IMR-90 (cell line): ENCODE data around the gene NPRL2. TPM values are rescaled to one million over a fixed set of nuclear protein-coding genes. Genes with fewer than 3 reads are reported as not detected.

Experiments used
- ATAC-seq: fragments of 200-7000 bp; cut with Tn5 transposase; 2 replicates; pipeline ENCODE4 v1.9.1; 2020; ENCODE audit warnings: low read depth, mild to moderate bottlenecking, moderate library complexity
- BruUV-seq: library from RNA; stranded (reverse); fragments of 400-500 nt; replicated peaks from 2 replicates; lab custom pipeline; 2021; lab: Mats Ljungman, UMichigan
- CTCF ChIA-PET: fragments of 300-600 bp; formaldehyde crosslinking; extraction: SDS; loops from one replicate; lab custom pipeline; 2021; ENCODE audit warnings: antibody characterized with exemption; lab: Yijun Ruan, JAX
- POLR2A ChIA-PET: fragments of 300-600 bp; sonication (Branson Sonifier 250); formaldehyde crosslinking; loops from one replicate; lab custom pipeline; 2022; ENCODE audit warnings: antibody characterized with exemption; ENCODE audit not compliant: unreplicated experiment; lab: Charles Lee
- DNase-seq: peaks from one replicate; pipeline ENCODE4 v3.0.0; 2013
- H2AFZ ChIP-seq: replicated peaks from 2 replicates; pipeline ENCODE3; 2013; ENCODE audit warnings: low read length, mild to moderate bottlenecking; ENCODE audit not compliant: poor library complexity
- H2AK5ac ChIP-seq: 2 replicates; pipeline ENCODE4 v1.6.1; 2013; ENCODE audit warnings: low read depth, low read length, inconsistent platforms
- H2AK9ac ChIP-seq: replicated peaks from 2 replicates; pipeline ENCODE3; 2013; ENCODE audit warnings: mild to moderate bottlenecking, low read depth, low read length, moderate library complexity; ENCODE audit not compliant: poor library complexity
- H2BK120ac ChIP-seq: 2 replicates; pipeline ENCODE4 v1.6.1; 2013; ENCODE audit warnings: low read depth, low read length, inconsistent platforms
- H2BK15ac ChIP-seq: 3 replicates; pipeline ENCODE4 v1.6.1; 2013; ENCODE audit warnings: low read depth, low read length, inconsistent platforms
- H2BK20ac ChIP-seq: 2 replicates; pipeline ENCODE4 v1.6.1; 2013; ENCODE audit warnings: low read depth, mild to moderate bottlenecking, inconsistent platforms, low read length, moderate library complexity
- H2BK5ac ChIP-seq: 2 replicates; pipeline ENCODE4 v1.6.1; 2013; ENCODE audit warnings: mild to moderate bottlenecking, low read depth, low read length, inconsistent platforms; ENCODE audit not compliant: poor library complexity, severe bottlenecking
- H3K14ac ChIP-seq: replicated peaks from 2 replicates; pipeline ENCODE4 v1.6.1; 2013; ENCODE audit warnings: low read depth, low read length, inconsistent platforms
- H3K18ac ChIP-seq: 2 replicates; pipeline ENCODE4 v1.6.1; 2013; ENCODE audit warnings: low read depth, low read length, control low read depth
- H3K23ac ChIP-seq: 2 replicates; pipeline ENCODE4 v1.6.1; 2013; ENCODE audit warnings: low read depth, low read length, inconsistent platforms
- H3K27ac ChIP-seq: 2 replicates; pipeline ENCODE4 v1.5.1; 2013; ENCODE audit warnings: mild to moderate bottlenecking, control low read depth, low read length; ENCODE audit not compliant: insufficient read depth
- H3K27me3 ChIP-seq: 2 replicates; pipeline ENCODE4 v1.6.1; 2013; ENCODE audit warnings: low read length; ENCODE audit not compliant: control insufficient read depth, insufficient read depth
- H3K36me3 ChIP-seq: 2 replicates; pipeline ENCODE4 v1.6.1; 2013; ENCODE audit warnings: low read length, mixed read lengths; ENCODE audit not compliant: control insufficient read depth, insufficient read depth
- H3K4ac ChIP-seq: 2 replicates; pipeline ENCODE4 v1.6.1; 2013; ENCODE audit warnings: low read depth, low read length, inconsistent platforms
- H3K4me1 ChIP-seq: 2 replicates; pipeline ENCODE4 v1.6.1; 2013; ENCODE audit warnings: low read length, mixed read lengths; ENCODE audit not compliant: control insufficient read depth, insufficient read depth
- H3K4me2 ChIP-seq: 2 replicates; pipeline ENCODE4 v1.6.1; 2013; ENCODE audit warnings: low read depth, mild to moderate bottlenecking, control low read depth, low read length, moderate library complexity
- H3K4me3 ChIP-seq: 2 replicates; pipeline ENCODE4 v1.5.1; 2013; ENCODE audit warnings: low read depth, mild to moderate bottlenecking, control low read depth, low read length, moderate library complexity; ENCODE audit not compliant: insufficient read depth
- H3K56ac ChIP-seq: 2 replicates; pipeline ENCODE4 v1.6.1; 2013; ENCODE audit warnings: low read length, inconsistent platforms; ENCODE audit not compliant: insufficient read depth; ENCODE audit errors: extremely low read depth
- H3K79me1 ChIP-seq, 2 experiments: 2 replicates each; pipeline ENCODE4 v1.6.1; 2013; ENCODE audit warnings: low read length in 2 of 2, inconsistent platforms in 1 of 2, low read depth in 1 of 2
- H3K9ac ChIP-seq: 2 replicates; pipeline ENCODE4 v1.6.1; 2013; ENCODE audit warnings: low read depth, low read length, control low read depth
- H3K9me1 ChIP-seq: 2 replicates; pipeline ENCODE4 v1.6.1; 2013; ENCODE audit warnings: low read length, inconsistent platforms; ENCODE audit not compliant: insufficient read depth
- H3K9me3 ChIP-seq: 2 replicates; pipeline ENCODE4 v1.6.1; 2013; ENCODE audit warnings: low read length; ENCODE audit not compliant: control insufficient read depth, insufficient read depth
- H4K20me1 ChIP-seq: 2 replicates; pipeline ENCODE4 v1.6.1; 2013; ENCODE audit warnings: low read length, inconsistent platforms; ENCODE audit not compliant: insufficient read depth
- H4K5ac ChIP-seq: 2 replicates; pipeline ENCODE4 v1.6.1; 2013; ENCODE audit warnings: mild to moderate bottlenecking, low read depth, low read length, control low read depth
- H4K8ac ChIP-seq, 2 experiments: 2 replicates each; pipeline ENCODE4 v1.6.1; 2013; ENCODE audit warnings: low read depth in 2 of 2, low read length in 2 of 2, control low read depth in 1 of 2, inconsistent platforms in 1 of 2
- H4K91ac ChIP-seq: 2 replicates; pipeline ENCODE4 v1.6.1; 2013; ENCODE audit warnings: low read depth, low read length, inconsistent platforms; ENCODE audit not compliant: insufficient read depth
- CTCF ChIP-seq: conservative IDR thresholded peaks from 2 replicates; pipeline ENCODE4 v1.5.1; 2012; ENCODE audit warnings: mild to moderate bottlenecking, low read depth, low read length, improper control_type of control experiment
- ELK1 ChIP-seq: fragments of 150-350 bp; IDR thresholded peaks from 2 replicates; pipeline ENCODE4 v1.6.1; 2016; ENCODE audit warnings: low read depth, mild to moderate bottlenecking, low read length, moderate library complexity, borderline replicate concordance
- FOS ChIP-seq: fragments of 150-350 bp; IDR thresholded peaks from 2 replicates; pipeline ENCODE4 v1.6.1; 2016; ENCODE audit warnings: low read depth, low read length
- NFE2L2 ChIP-seq: fragments of 150-350 bp; IDR thresholded peaks from 2 replicates; pipeline ENCODE4 v1.6.1; 2016; ENCODE audit warnings: low read depth, mild to moderate bottlenecking, low read length
- POLR2A ChIP-seq: IDR thresholded peaks from 2 replicates; pipeline ENCODE4 v1.6.1; 2012; ENCODE audit warnings: mild to moderate bottlenecking, low read depth, low read length
- RCOR1 ChIP-seq: IDR thresholded peaks from 2 replicates; pipeline ENCODE4 v1.6.1; 2012; ENCODE audit warnings: mild to moderate bottlenecking, low read length, improper control_type of control experiment; ENCODE audit not compliant: insufficient replicate concordance
- WGBS, 2 experiments: methylation state at CpG; one replicate each; pipeline versions ENCODE4 v1.1.5 to v1.1.7; 2013; ENCODE audit warnings: missing lambda C conversion rate in 2 of 2; ENCODE audit not compliant: insufficient read length in 1 of 2; ENCODE audit errors: extremely low coverage in 2 of 2; 5-methylcytosine and 5-hydroxymethylcytosine counted together
- dilution Hi-C: fragments of 300-500 bp; cut with HindIII; formaldehyde crosslinking; loops from one replicate; pipeline ENCODE4 v1.14.3; 2018; ENCODE audit warnings: low sequenced_read_pairs; ENCODE audit not compliant: unreplicated experiment
- in situ Hi-C: fragments of 300-500 bp; cut with MboI; formaldehyde crosslinking; loops from 3 replicates; pipeline ENCODE4 v1.14.3; 2019; ENCODE audit warnings: low sequenced_read_pairs, inconsistent platforms, mixed read lengths
- intact Hi-C: fragments of 100-400 bp; cut with micrococcal nuclease; formaldehyde crosslinking; loops from 2 replicates; pipeline ENCODE4 v1.10.0; 2022
- polyA plus RNA-seq, 3 experiments: library from polyadenylated mRNA; depleted of rRNA; stranded (reverse); fragments of >200 nt; gene quantifications; 2 replicates each; pipeline ENCODE4 v1.2.3, GENCODE V29; 2012; ENCODE audit warnings: low replicate concordance in 1 of 3
- total RNA-seq: library from RNA; depleted of rRNA; stranded (reverse); fragments of >200 nt; gene quantifications from 2 replicates; pipeline ENCODE4 v1.2.3, GENCODE V29; 2012

NPRL2 gene
- total and polyA plus RNA-seq, 2 of the 4 experiments (the other 2 are of a cell fraction): 38.3 to 38.7 TPM

- Histone ChIP-seq H4K5ac (no peak overlapping the region), H2BK5ac (no peak overlapping the region), H3K4me2 (no peak overlapping the region), H3K56ac (no peak overlapping the region), H4K8ac (no peak overlapping the region), H3K23ac (no peak overlapping the region), H2BK120ac (no peak overlapping the region), H3K79me1 (peaks cover 40 to 62% of the 10 kb centered on the region in 2 experiments), H2BK15ac (no peak overlapping the region), H2AFZ (no peak overlapping the region), H3K9me3 (no peaks in the 10 kb centered on the region), H3K27me3 (no peaks in the 10 kb centered on the region), H3K27ac (no peak overlapping the region), H3K18ac (no peak overlapping the region), H2AK9ac (no peak overlapping the region), H3K4ac (no peak overlapping the region), H3K36me3 (peaks cover 32% of the 10 kb centered on the region), H3K14ac (no peak overlapping the region), H3K9ac (no peak overlapping the region), H3K9me1 (peaks cover 16% of the 10 kb centered on the region), H4K91ac (no peak overlapping the region), H4K20me1 (peaks cover 55% of the 10 kb centered on the region), H2BK20ac (no peak overlapping the region), H3K4me3 (no peak overlapping the region), H3K4me1 (peaks cover 21% of the 10 kb centered on the region), H2AK5ac (no peak overlapping the region)
- 99% methylated on average over 11 of the region's 19 CpGs; no CpG with 5 or more reads in 1 of the 2 experiments for WGBS, 2 experiments
- CTCF ChIA-PET: no interaction called here
- dilution Hi-C loops (no loop called here), in situ Hi-C loops (loop anchor here (25.0 kb wide), 3 partner anchors 1056 to 1831 kb away; partner anchors contain the start of genes ABHD14B, GPR62, MANF and PCBP4), intact Hi-C loops (no loop called here)
- POLR2A ChIA-PET: no interaction called here
- no peak for ATAC-seq
- TF ChIP-seq CTCF (no peak), ELK1 (no peak), POLR2A (no peak), NFE2L2 (no peak), RCOR1 (no peak), FOS (no peak)
- no peak for DNase-seq
- BruUV-seq: no TSS peak
Measured at GRCh38 chr3:50331364-50331907, 19.1 kb downstream of the NPRL2 start.
